Ascending aorta (tissue), 2 donors: ENCODE measurements around the gene POLE3. TPM values are rescaled to one million over a fixed set of nuclear protein-coding genes. Genes with fewer than 3 reads are reported as not detected.

ENCODE experiments used
- DNase-seq, 2 donors: peaks; one replicate each; pipeline ENCODE4 v3.0.0-alpha.2; 2019; ENCODE audit warnings: low spot score in 2 of 2
- H3K27ac ChIP-seq, 2 donors: fragments of 200-600 bp; sonication (generic); one replicate each; pipeline ENCODE4 v1.5.1; 2016 to 2017; ENCODE audit warnings: mild to moderate bottlenecking in 1 of 2
- H3K27me3 ChIP-seq: fragments of 200-600 bp; sonication (generic); one replicate; pipeline ENCODE4 v1.5.1; 2017
- H3K36me3 ChIP-seq, 2 donors: fragments of 200-600 bp; sonication (generic); one replicate each; pipeline ENCODE4 v1.5.1; 2016
- H3K4me1 ChIP-seq, 2 donors: fragments of 200-600 bp; sonication (generic); one replicate each; pipeline ENCODE4 v1.5.1; 2016 to 2017; ENCODE audit warnings: mild to moderate bottlenecking in 1 of 2
- H3K4me3 ChIP-seq, 2 donors: fragments of 200-600 bp; sonication (generic); one replicate each; pipeline ENCODE4 v1.5.1; 2016 to 2017; ENCODE audit warnings: mild to moderate bottlenecking in 1 of 2
- H3K9me3 ChIP-seq, 2 donors: fragments of 200-600 bp; sonication (generic); one replicate each; pipeline ENCODE4 v1.5.1; 2016
- intact Hi-C: fragments of 100-400 bp; cut with DNase I; formaldehyde crosslinking; loops from one replicate; pipeline ENCODE4 v1.15.1; 2023
- total RNA-seq: library from RNA; depleted of rRNA; stranded (reverse); fragments of >200 nt; gene quantifications from one replicate; pipeline ENCODE4 v1.1.0, GENCODE V29; 2016
- TF ChIP-seq, protein P1 (sequence below), 3 experiments: fragments of 200-600 bp in 2 of 3; fragments of 450-650 bp in 1 of 3; sonication (generic) in 2 of 3; IDR thresholded peaks; one replicate each; pipeline ENCODE4 v1.5.1; 2016 to 2019; ENCODE audit warnings: antibody characterized with exemption in 3 of 3, mild to moderate bottlenecking in 1 of 3, moderate library complexity in 1 of 3

The POLE3 gene
- total RNA-seq, 1 donor from 2014 or later: 17.5 TPM

DNA sequence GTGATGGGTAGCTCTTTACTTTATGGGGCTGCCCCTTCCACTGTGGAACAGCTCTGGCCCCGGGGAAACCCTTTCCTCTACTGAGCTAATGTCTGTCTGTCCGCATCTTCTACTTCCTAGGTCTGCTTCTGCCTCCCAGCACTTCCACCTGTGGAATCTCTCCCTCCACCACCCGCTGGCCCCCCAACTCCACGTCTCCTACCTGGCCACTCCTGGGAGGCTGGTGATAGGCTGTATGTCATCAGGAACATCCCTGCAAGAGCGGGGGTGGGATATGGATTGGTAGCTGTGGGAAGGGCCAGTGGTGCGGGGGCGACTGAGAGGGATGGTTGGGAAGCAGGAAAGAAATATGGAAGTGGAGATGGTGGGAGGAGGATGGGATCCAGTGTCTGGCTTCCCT lies 18.6 kb downstream of the POLE3 start:
- Histone ChIP-seq H3K27ac (no peak overlapping the region), H3K4me1 (no peaks in the 10 kb centered on the region), H3K27me3 (no peaks in the 10 kb centered on the region), H3K9me3 (no peaks in the 10 kb centered on the region), H3K4me3 (no peak overlapping the region), H3K36me3 (peaks cover 47 to 60% of the 10 kb centered on the region in 2 donors)
- TF ChIP-seq, protein P1, sequence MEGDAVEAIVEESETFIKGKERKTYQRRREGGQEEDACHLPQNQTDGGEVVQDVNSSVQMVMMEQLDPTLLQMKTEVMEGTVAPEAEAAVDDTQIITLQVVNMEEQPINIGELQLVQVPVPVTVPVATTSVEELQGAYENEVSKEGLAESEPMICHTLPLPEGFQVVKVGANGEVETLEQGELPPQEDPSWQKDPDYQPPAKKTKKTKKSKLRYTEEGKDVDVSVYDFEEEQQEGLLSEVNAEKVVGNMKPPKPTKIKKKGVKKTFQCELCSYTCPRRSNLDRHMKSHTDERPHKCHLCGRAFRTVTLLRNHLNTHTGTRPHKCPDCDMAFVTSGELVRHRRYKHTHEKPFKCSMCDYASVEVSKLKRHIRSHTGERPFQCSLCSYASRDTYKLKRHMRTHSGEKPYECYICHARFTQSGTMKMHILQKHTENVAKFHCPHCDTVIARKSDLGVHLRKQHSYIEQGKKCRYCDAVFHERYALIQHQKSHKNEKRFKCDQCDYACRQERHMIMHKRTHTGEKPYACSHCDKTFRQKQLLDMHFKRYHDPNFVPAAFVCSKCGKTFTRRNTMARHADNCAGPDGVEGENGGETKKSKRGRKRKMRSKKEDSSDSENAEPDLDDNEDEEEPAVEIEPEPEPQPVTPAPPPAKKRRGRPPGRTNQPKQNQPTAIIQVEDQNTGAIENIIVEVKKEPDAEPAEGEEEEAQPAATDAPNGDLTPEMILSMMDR (IDR thresholded peaks at IDR 0.05): no peak
- DNase-seq: no peak
- intact Hi-C loops: no loop called here

DNA sequence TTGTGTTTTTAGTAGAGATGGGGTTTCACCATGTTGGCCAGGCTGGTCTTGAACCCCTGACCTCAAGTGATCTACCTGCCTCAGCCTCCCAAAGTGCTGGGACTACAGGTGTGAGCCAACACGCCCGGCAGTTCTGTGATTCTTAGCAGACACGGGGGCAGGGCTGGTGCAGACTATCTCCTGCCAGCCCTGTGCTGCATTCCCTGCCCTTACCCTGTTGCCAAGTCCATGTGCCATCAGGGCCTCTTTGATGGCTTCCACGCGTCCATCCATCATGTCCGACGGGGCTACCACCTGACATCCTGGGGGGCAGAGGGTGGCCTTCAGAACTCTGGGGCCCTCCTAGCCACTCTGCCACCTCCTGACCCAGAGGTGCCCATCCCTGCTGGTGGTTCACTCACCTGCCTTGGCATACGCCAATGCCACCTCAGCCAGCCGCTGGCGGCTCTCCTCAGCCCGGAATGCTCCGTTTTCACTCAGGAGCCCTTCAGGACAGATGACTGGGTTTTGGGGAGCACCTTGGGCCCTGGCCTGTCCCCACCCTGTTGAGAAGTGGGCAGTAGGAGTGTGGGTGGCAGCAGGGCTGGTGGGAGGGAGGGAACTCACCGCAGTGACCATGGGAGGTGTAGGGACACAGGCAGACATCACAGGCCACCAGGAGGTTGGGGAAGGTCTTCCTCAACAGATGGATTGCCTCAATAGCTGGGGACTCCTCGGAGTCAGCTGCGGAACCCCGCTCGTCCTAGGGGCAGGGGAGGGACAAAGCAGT lies 20.1 kb downstream of the POLE3 start:
- H3K27ac ChIP-seq: no peak overlapping the region
- no peaks in the 10 kb centered on the region for H3K4me1 ChIP-seq
- intact Hi-C loops: no loop called here
- H3K36me3 ChIP-seq: peaks cover 47 to 66% of the 10 kb centered on the region in 2 donors
- H3K4me3 ChIP-seq: no peak overlapping the region
- DNase-seq: no peak
- H3K27me3 ChIP-seq: no peaks in the 10 kb centered on the region
- no peaks in the 10 kb centered on the region for H3K9me3 ChIP-seq
- TF ChIP-seq, protein P1 (IDR thresholded peaks at IDR 0.05): no peak

DNA sequence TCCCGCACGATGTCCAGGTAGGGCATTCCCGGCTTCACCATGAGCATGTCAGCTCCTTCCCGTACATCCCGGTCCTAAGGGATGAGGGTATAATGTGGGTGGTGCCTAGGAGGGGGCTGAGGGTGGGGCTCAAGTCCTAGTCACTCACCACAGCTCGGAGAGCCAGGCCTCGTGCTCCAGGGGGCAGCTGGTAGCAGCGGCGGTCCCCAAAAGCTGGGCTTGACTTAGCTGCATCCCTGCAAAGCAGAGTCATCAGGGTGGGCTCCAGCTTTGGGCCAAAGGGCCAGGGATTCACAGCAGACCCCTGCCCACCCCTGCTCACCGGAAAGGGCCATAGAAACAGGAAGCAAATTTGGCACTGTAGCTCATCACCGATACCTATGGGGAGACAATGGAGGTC lies 21.0 kb downstream of the POLE3 start:
- intact Hi-C loops: no loop called here
- no peak for DNase-seq
- Histone ChIP-seq H3K36me3 (peaks cover 47 to 66% of the 10 kb centered on the region in 2 donors), H3K27me3 (no peaks in the 10 kb centered on the region), H3K9me3 (no peaks in the 10 kb centered on the region), H3K4me3 (no peak overlapping the region), H3K27ac (no peak overlapping the region), H3K4me1 (no peaks in the 10 kb centered on the region)
- TF ChIP-seq, protein P1 (IDR thresholded peaks at IDR 0.05): no peak

DNA sequence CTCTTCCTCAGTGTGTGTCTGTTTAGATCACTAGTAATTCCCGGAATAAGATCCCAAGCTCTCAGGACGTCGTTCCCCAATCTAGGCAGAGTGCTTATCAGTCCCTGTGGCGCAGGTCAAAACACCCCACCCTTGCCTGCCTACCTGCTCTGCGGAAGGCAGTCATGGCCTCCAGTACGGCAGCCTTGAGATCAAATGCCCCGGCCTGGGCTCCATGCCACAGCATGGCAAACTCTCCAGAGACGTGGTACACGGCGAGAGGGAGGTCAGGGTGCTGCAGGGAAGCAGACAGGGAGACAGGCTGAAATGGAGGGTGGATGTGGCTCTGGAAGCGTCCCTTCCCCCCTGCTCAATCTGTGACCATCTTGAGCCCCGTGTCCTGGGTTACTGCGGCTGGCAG lies 21.6 kb downstream of the POLE3 start:
- TF ChIP-seq, protein P1 (IDR thresholded peaks at IDR 0.05): no peak
- Histone ChIP-seq H3K4me1 (no peaks in the 10 kb centered on the region), H3K27me3 (no peaks in the 10 kb centered on the region), H3K9me3 (no peaks in the 10 kb centered on the region), H3K4me3 (no peak overlapping the region), H3K27ac (no peak overlapping the region), H3K36me3 (peaks cover 47 to 66% of the 10 kb centered on the region in 2 donors)
- intact Hi-C loops: no loop called here
- DNase-seq: no peak

DNA sequence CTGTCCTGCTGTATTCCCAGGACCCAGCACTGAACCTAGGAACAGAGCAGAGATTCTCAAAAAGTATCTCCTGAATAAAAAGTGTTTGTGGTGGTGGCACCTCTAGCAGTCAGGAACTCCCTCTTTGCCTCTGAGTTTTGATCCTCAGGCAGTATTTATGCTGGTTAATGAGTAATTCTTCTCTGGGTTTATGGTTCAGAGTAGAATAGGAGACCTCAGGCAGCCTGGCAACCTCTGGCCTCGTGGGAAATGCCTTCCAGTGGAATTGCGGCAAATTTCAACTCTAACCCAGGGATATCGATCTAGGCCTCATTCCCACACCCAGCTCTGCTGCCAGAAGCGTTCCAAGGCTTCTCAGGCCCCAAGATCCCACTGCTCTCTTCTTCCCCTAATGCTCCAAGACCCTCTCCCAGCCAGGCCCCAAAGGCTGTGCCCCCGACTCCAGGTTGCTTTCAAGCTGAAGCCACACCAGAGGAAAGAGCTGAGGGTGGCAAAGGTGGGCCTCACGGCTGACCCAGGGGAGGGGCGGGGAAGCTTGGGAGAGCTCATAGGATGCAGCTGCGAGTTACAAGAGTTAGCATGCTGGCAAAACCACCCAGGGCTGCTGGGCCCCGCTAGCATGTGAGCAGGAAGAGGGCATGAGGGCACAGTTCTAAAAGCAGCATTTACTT lies 22.8 kb downstream of the POLE3 start:
- intact Hi-C loops: no loop called here
- no peaks in the 10 kb centered on the region for H3K9me3 ChIP-seq
- DNase-seq: no peak
- no peak overlapping the region for H3K4me3 ChIP-seq
- H3K27ac ChIP-seq: no peak overlapping the region
- no peaks in the 10 kb centered on the region for H3K27me3 ChIP-seq
- TF ChIP-seq, protein P1 (IDR thresholded peaks at IDR 0.05): no peak
- peaks cover 44 to 59% of the 10 kb centered on the region in 2 donors for H3K36me3 ChIP-seq
- H3K4me1 ChIP-seq: no peaks in the 10 kb centered on the region
